Measurements from ENCODE around the gene DSCAM. TPM values are rescaled to one million over a fixed set of nuclear protein-coding genes. Genes with fewer than 3 reads are reported as not detected.

DSCAM gene
- total RNA-seq, 3 donors from 2014 or later (not counting 1 experiment from before 2014, with no cell fraction given): not detected

DNA sequence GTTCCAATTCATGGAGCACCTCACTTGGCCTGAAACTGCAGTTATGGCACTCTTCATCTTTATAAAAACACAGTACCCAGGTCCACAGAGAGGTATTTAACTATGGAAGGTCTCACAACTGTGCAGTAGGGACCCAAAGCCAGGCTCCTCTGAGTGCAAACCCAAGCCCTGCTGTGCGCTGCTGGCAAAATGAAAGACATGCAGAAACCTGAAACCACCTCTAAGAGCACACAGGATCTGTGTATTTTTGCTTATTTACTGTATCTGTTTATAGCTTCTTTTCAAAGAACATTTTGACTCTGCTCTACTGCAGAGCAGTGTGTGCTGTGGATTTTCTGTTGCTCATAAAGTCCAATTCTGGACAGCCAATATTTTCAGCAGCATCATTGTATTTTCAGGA, 166.6 kb downstream of the DSCAM start:
- H3K9me3 Mint-ChIP-seq: peaks cover 10 to 11% of the 10 kb centered on the region in 2 donors
- H3K36me3 Mint-ChIP-seq: no peaks in the 10 kb centered on the region
- Histone ChIP-seq H3K9me3 (ENCODE audit: control insufficient read depth, insufficient read depth, low read length) (peaks cover 7% of the 10 kb centered on the region), H3K27ac (ENCODE audit: low read length) (no peak overlapping the region), H3K4me1 (ENCODE audit: control insufficient read depth, insufficient read depth, low read length) (no peaks in the 10 kb centered on the region), H3K27me3 (ENCODE audit: control insufficient read depth, insufficient read depth, low read length) (no peaks in the 10 kb centered on the region), H3K36me3 (ENCODE audit: control insufficient read depth, insufficient read depth, low read length) (no peaks in the 10 kb centered on the region), H3K4me3 (ENCODE audit: low read length) (no peak overlapping the region)
- intact Hi-C loops (cut with micrococcal nuclease): no loop called here
- TF ChIP-seq, protein P1, sequence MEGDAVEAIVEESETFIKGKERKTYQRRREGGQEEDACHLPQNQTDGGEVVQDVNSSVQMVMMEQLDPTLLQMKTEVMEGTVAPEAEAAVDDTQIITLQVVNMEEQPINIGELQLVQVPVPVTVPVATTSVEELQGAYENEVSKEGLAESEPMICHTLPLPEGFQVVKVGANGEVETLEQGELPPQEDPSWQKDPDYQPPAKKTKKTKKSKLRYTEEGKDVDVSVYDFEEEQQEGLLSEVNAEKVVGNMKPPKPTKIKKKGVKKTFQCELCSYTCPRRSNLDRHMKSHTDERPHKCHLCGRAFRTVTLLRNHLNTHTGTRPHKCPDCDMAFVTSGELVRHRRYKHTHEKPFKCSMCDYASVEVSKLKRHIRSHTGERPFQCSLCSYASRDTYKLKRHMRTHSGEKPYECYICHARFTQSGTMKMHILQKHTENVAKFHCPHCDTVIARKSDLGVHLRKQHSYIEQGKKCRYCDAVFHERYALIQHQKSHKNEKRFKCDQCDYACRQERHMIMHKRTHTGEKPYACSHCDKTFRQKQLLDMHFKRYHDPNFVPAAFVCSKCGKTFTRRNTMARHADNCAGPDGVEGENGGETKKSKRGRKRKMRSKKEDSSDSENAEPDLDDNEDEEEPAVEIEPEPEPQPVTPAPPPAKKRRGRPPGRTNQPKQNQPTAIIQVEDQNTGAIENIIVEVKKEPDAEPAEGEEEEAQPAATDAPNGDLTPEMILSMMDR (IDR thresholded peaks at IDR 0.05): no peak
- H3K27me3 Mint-ChIP-seq (ENCODE audit: low read depth in 2 of 2): peaks cover 0 to 3% of the 10 kb centered on the region in 2 donors
- no peaks in the 10 kb centered on the region for H3K4me1 Mint-ChIP-seq
- 100% methylated on average over 1 of the region's 1 CpG for WGBS (ENCODE audit: insufficient coverage)
- DNase-seq (no peak), ATAC-seq (no peak)
- no peak overlapping the region for H3K27ac Mint-ChIP-seq
- no peak overlapping the region for H3K4me3 Mint-ChIP-seq

- Histone ChIP-seq H3K27me3 (ENCODE audit: control insufficient read depth, insufficient read depth, low read length) (no peaks in the 10 kb centered on the region), H3K9me3 (ENCODE audit: control insufficient read depth, insufficient read depth, low read length) (peaks cover 7% of the 10 kb centered on the region), H3K36me3 (ENCODE audit: control insufficient read depth, insufficient read depth, low read length) (no peaks in the 10 kb centered on the region), H3K4me1 (ENCODE audit: control insufficient read depth, insufficient read depth, low read length) (no peaks in the 10 kb centered on the region), H3K27ac (ENCODE audit: low read length) (no peak overlapping the region), H3K4me3 (ENCODE audit: low read length) (no peak overlapping the region)
- ATAC-seq (no peak), DNase-seq (no peak)
- Mint-ChIP-seq H3K4me1 (no peaks in the 10 kb centered on the region), H3K36me3 (no peaks in the 10 kb centered on the region), H3K27me3 (ENCODE audit: low read depth in 2 of 2) (peaks cover 0 to 3% of the 10 kb centered on the region in 2 donors), H3K9me3 (peaks cover 11 to 12% of the 10 kb centered on the region in 2 donors), H3K4me3 (no peak overlapping the region), H3K27ac (no peak overlapping the region)
- intact Hi-C loops (cut with micrococcal nuclease): no loop called here
- 91% methylated on average over 8 of the region's 8 CpGs for WGBS (ENCODE audit: insufficient coverage)
- TF ChIP-seq, protein P1 (IDR thresholded peaks at IDR 0.05): no peak
These were observed 168.2 kb downstream of the DSCAM start for GRCh38 chr21:40678681-40679284.

DNA sequence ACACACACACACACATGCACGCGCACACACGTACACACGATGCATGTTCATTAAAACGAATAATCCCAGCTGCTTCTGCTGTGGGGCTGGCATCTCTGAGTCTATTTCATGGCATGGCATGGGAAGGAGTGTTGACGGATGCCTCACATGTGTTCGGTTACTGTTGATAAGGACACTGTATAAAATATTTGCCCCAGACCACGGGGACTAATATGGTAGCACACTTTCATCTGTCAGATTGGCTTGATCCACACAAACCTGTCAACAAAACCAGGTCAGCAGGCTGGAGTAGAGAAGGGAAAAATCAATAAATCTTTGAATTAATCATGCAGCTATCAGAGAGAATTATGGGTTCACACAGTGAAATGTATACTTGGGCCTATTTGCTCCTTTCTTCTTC, 171.9 kb downstream of the DSCAM start:
- Mint-ChIP-seq H3K36me3 (no peaks in the 10 kb centered on the region), H3K9me3 (peaks cover 2% of the 10 kb centered on the region in 2 donors), H3K27ac (no peak overlapping the region), H3K27me3 (ENCODE audit: low read depth in 2 of 2) (no peaks in the 10 kb centered on the region), H3K4me3 (no peak overlapping the region), H3K4me1 (no peaks in the 10 kb centered on the region)
- DNase-seq (no peak), ATAC-seq (no peak)
- Histone ChIP-seq H3K9me3 (ENCODE audit: control insufficient read depth, insufficient read depth, low read length) (no peaks in the 10 kb centered on the region), H3K4me1 (ENCODE audit: control insufficient read depth, insufficient read depth, low read length) (no peaks in the 10 kb centered on the region), H3K36me3 (ENCODE audit: control insufficient read depth, insufficient read depth, low read length) (no peaks in the 10 kb centered on the region), H3K27me3 (ENCODE audit: control insufficient read depth, insufficient read depth, low read length) (no peaks in the 10 kb centered on the region), H3K27ac (ENCODE audit: low read length) (no peak overlapping the region), H3K4me3 (ENCODE audit: low read length) (no peak overlapping the region)
- intact Hi-C loops (cut with micrococcal nuclease): no loop called here
- TF ChIP-seq, protein P1 (IDR thresholded peaks at IDR 0.05): no peak
- 85% methylated on average over 8 of the region's 8 CpGs for WGBS (ENCODE audit: insufficient coverage)

DNA sequence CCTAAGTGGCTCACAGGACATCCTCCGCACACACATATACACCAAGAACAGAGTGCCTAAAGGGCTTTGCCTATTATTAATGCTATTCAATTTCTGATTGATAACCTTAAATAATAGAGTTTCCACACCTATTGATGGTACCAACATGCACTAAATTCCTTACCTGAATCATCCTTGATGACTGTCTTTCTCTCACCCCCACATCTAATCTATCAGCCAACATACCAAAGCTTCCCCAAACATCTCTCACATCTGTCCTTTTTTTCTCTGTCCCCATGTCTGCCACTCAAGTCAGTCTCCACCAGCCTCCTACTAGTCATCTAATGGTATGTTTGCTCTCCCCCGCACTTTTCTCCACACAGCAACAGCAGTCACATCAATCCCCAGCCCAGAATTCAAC, 174.4 kb downstream of the DSCAM start:
- Mint-ChIP-seq H3K4me3 (no peak overlapping the region), H3K4me1 (no peaks in the 10 kb centered on the region), H3K27me3 (ENCODE audit: low read depth in 2 of 2) (no peaks in the 10 kb centered on the region), H3K9me3 (peaks cover 2% of the 10 kb centered on the region in 2 donors), H3K36me3 (no peaks in the 10 kb centered on the region), H3K27ac (no peak overlapping the region)
- H3K27ac ChIP-seq (ENCODE audit: low read length): no peak overlapping the region
- no peak for DNase-seq
- TF ChIP-seq, protein P1 (IDR thresholded peaks at IDR 0.05): no peak
- WGBS (ENCODE audit: insufficient coverage): 98% methylated on average over 2 of the region's 2 CpGs
- intact Hi-C loops (cut with micrococcal nuclease): no loop called here
- H3K4me3 ChIP-seq (ENCODE audit: low read length): no peak overlapping the region
- no peaks in the 10 kb centered on the region for H3K36me3 ChIP-seq (ENCODE audit: control insufficient read depth, insufficient read depth, low read length)
- no peak for ATAC-seq
- H3K4me1 ChIP-seq (ENCODE audit: control insufficient read depth, insufficient read depth, low read length): no peaks in the 10 kb centered on the region
- no peaks in the 10 kb centered on the region for H3K27me3 ChIP-seq (ENCODE audit: control insufficient read depth, insufficient read depth, low read length)
- H3K9me3 ChIP-seq (ENCODE audit: control insufficient read depth, insufficient read depth, low read length): no peaks in the 10 kb centered on the region

Data from natural killer cell (primary cell).